ENCODE measurements around the gene CXCL9.

Gene CXCL9

DNA sequence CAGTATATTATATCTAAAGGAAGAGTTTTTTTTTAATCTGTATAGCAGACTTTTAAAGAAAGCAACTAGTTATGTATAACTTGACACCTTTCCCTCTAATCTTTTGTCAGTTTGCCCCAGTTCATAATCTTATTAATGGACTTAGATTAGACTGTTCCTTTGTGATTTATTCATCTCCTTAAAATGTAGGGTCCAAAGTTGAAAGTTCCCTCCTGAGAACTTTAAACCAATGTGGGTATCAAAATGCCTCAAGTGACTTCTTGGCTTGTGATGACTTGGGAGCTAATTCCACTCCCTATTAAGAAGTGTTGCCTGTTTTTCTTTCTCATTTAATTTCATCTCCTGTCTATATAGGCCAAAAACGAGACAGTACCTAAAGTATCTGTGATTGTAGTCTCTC, 10.2 kb downstream of the CXCL9 start:
- no peaks in the 10 kb centered on the region for H3K9me2 ChIP-seq (replicated peaks; ENCODE audit: insufficient read depth, low read length)
- no peaks in the 10 kb centered on the region for H3K27me3 ChIP-seq (ENCODE audit: low read length)
- H3K4me3 ChIP-seq (ENCODE audit: insufficient read depth, low read length, poor library complexity, severe bottlenecking): no peak overlapping the region
- no peaks in the 10 kb centered on the region for H3K79me2 ChIP-seq (ENCODE audit: insufficient read depth, low read length)
- no peaks in the 10 kb centered on the region for H4K20me1 ChIP-seq (ENCODE audit: low read depth, low read length)
- no peak overlapping the region for H3K4me2 ChIP-seq (ENCODE audit: low read depth, low read length, poor library complexity, severe bottlenecking)
- H3F3A ChIP-seq (ENCODE audit: insufficient read depth): no peaks in the 10 kb centered on the region
- H3K27ac ChIP-seq (ENCODE audit: low read depth, low read length): no peak overlapping the region
- TF ChIP-seq EZH2phosphoT487 (conservative IDR thresholded peaks at IDR 0.05; ENCODE audit: low read length): no peak
- TF ChIP-seq, protein P1, sequence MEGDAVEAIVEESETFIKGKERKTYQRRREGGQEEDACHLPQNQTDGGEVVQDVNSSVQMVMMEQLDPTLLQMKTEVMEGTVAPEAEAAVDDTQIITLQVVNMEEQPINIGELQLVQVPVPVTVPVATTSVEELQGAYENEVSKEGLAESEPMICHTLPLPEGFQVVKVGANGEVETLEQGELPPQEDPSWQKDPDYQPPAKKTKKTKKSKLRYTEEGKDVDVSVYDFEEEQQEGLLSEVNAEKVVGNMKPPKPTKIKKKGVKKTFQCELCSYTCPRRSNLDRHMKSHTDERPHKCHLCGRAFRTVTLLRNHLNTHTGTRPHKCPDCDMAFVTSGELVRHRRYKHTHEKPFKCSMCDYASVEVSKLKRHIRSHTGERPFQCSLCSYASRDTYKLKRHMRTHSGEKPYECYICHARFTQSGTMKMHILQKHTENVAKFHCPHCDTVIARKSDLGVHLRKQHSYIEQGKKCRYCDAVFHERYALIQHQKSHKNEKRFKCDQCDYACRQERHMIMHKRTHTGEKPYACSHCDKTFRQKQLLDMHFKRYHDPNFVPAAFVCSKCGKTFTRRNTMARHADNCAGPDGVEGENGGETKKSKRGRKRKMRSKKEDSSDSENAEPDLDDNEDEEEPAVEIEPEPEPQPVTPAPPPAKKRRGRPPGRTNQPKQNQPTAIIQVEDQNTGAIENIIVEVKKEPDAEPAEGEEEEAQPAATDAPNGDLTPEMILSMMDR (IDR thresholded peaks at IDR 0.05; ENCODE audit: insufficient read depth, low read length, poor library complexity, severe bottlenecking): no peak
- H3K9me3 ChIP-seq (ENCODE audit: insufficient read depth, low read length): no peaks in the 10 kb centered on the region
- H3K36me3 ChIP-seq (ENCODE audit: low read length): no peaks in the 10 kb centered on the region
- no peak overlapping the region for H2AFZ ChIP-seq (ENCODE audit: low read depth, low read length, severe bottlenecking)
- H3K9ac ChIP-seq (ENCODE audit: low read length): no peak overlapping the region

DNA sequence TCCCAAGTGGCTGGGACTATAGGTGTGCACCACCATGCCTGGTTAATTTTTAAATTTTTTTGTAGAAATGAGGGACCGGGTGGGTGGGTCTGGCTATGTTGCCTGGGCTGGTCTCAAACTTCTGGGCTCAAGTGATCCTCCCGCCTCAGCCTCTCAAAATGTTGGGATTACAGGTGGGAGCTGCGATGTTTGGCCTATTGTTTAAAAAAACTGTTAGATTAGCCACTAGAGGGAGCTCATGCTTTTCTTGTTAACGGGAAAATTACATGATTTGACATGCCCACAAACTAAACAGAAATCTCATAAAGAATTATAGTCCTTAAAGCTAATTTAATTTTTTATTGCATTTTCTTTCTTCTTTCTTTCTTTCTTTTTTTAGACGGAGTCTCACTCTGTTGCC, 11.6 kb downstream of the CXCL9 start:
- peaks cover under 1% of the 10 kb centered on the region; the same call in 1 of the 2 replicates for H3K79me2 ChIP-seq (ENCODE audit: insufficient read depth, low read length)
- H3K27me3 ChIP-seq (ENCODE audit: low read length): no peaks in the 10 kb centered on the region
- no peak overlapping the region for H3K4me2 ChIP-seq (ENCODE audit: low read depth, low read length, poor library complexity, severe bottlenecking)
- no peaks in the 10 kb centered on the region for H4K20me1 ChIP-seq (ENCODE audit: low read depth, low read length)
- H3K9me3 ChIP-seq (ENCODE audit: insufficient read depth, low read length): no peaks in the 10 kb centered on the region
- no peak overlapping the region for H3K27ac ChIP-seq (ENCODE audit: low read depth, low read length)
- H2AFZ ChIP-seq (ENCODE audit: low read depth, low read length, severe bottlenecking): no peak overlapping the region
- no peaks in the 10 kb centered on the region for H3K9me2 ChIP-seq (replicated peaks; ENCODE audit: insufficient read depth, low read length)
- H3K4me3 ChIP-seq (ENCODE audit: insufficient read depth, low read length, poor library complexity, severe bottlenecking): no peak overlapping the region
- H3F3A ChIP-seq (ENCODE audit: insufficient read depth): no peaks in the 10 kb centered on the region
- H3K9ac ChIP-seq (ENCODE audit: low read length): no peak overlapping the region
- H3K36me3 ChIP-seq (ENCODE audit: low read length): no peaks in the 10 kb centered on the region
- no peak for TF ChIP-seq EZH2phosphoT487 (conservative IDR thresholded peaks at IDR 0.05; ENCODE audit: low read length)
- TF ChIP-seq, protein P1 (IDR thresholded peaks at IDR 0.05; ENCODE audit: insufficient read depth, low read length, poor library complexity, severe bottlenecking): no peak

DNA sequence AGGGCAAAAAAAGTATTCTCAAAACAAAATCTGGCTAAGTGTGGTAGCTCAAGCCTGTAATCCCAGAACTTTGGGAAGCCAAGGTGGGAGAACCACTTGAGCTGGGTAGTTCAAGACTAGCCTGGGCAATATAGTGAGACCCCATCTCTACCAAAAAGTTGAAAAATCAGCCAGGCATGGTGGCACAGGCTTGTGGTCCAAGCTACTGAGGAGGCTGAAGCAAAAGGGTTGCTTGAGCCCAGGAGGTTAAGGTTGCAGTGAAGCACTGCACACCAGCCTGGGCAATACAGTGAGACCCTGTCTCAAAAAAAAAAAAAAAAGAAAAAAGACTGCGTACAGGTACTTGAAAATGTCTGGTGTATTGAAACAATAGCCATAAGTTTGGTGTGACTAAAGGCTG, 14.8 kb downstream of the CXCL9 start:
- no peak for TF ChIP-seq EZH2phosphoT487 (conservative IDR thresholded peaks at IDR 0.05; ENCODE audit: low read length)
- TF ChIP-seq, protein P1 (IDR thresholded peaks at IDR 0.05; ENCODE audit: insufficient read depth, low read length, poor library complexity, severe bottlenecking): no peak
- H3K9ac ChIP-seq (ENCODE audit: low read length): no peak overlapping the region
- no peaks in the 10 kb centered on the region for H3K36me3 ChIP-seq (ENCODE audit: low read length)
- no peak overlapping the region for H3K4me3 ChIP-seq (ENCODE audit: insufficient read depth, low read length, poor library complexity, severe bottlenecking)
- H3F3A ChIP-seq (ENCODE audit: insufficient read depth): no peaks in the 10 kb centered on the region
- H2AFZ ChIP-seq (ENCODE audit: low read depth, low read length, severe bottlenecking): no peak overlapping the region
- H4K20me1 ChIP-seq (ENCODE audit: low read depth, low read length): peaks cover 3% of the 10 kb centered on the region; the same call in 1 of the 2 replicates
- peaks cover 32% of the 10 kb centered on the region for H3K79me2 ChIP-seq (ENCODE audit: insufficient read depth, low read length)
- no peaks in the 10 kb centered on the region for H3K9me3 ChIP-seq (ENCODE audit: insufficient read depth, low read length)
- no peak overlapping the region for H3K27ac ChIP-seq (ENCODE audit: low read depth, low read length)
- H3K9me2 ChIP-seq (replicated peaks; ENCODE audit: insufficient read depth, low read length): no peaks in the 10 kb centered on the region
- no peak overlapping the region for H3K4me2 ChIP-seq (ENCODE audit: low read depth, low read length, poor library complexity, severe bottlenecking)
- no peaks in the 10 kb centered on the region for H3K27me3 ChIP-seq (ENCODE audit: low read length)
